GM19193 (cell line): ENCODE measurements around the gene SLC1A1.

Experiments
- POLR2A ChIP-seq: IDR thresholded peaks from 4 replicates; pipeline ENCODE4 v1.6.1; 2011; ENCODE audit not compliant: insufficient read depth, insufficient read length; ENCODE audit errors: extremely low read depth

SLC1A1 gene

DNA sequence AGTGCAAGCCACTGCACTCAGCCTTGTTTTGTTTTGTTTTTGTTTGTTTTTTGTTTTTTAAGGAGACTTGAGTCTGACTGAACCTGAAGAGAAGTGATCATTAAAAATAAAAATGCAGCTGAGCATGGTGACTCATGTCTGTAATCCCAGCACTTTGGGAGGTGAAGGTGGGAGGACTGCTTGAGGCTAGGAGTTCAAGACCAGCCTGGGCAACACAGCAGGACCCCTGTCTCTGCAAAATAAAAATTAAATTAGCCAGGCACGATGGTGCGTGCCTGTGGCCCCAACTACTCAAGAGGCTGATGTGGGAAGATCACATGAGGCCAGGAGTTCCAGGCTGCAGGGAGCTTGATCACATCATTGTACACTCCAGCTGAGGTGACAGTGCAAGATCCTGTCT lies 6.2 kb downstream of the SLC1A1 start:
- no peak for TF ChIP-seq POLR2A

DNA sequence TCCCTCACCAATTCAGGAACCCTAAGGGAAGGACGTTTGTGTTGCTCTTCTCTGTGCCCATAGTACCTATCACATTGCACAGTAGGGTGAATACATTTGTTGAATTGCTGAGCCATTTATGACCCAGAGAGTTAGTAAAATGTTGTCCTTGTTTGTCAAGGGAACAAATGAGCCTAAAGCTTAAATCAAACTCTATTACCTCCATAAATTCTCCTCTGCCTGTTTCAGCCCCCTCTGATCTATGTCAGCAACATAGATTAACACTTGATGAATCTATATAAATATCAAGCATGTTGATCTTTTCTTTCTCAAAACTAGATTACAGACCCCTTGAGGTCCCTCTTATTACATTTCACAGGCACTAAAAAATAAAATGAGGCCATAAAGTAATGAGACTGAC lies 7.1 kb downstream of the SLC1A1 start:
- no peak for TF ChIP-seq POLR2A

DNA sequence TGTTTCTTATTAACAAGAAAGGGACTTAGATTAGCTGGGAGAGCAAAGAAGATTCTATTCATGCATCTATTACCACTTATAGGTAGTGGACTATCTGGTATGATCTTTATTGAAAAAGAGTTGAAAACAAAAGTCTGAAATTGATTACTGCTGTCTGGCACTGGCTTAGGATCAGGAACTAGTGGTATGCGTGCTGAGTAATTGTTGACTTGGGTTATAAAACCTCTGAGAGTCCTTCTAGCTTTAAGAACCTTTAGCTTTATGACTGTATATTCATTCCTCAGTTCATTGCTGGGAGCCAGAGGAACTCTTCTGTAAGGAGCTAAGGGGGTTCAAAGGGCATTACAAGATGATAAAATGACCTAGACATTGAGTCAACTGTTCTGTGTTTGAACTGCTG lies 7.6 kb downstream of the SLC1A1 start:
- no peak for TF ChIP-seq POLR2A

DNA sequence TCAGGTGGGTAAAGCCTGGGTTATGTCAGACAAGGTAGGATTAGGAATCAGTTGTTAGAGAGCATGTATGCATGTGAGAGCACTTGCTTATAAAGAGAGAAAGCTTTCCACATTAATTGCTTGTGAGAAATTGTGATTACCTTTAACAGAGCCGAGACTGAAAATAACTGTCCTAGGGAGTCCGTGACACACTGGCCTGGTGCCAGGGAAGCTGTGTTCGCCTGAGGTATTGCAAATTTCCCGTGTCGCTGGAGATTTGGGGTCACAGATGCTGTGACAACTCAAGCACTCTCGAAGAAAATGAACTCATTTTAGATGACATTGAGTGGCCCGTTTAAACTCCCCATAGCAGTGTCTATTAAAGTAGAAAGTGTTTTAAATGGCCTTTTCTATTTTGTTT lies 9.6 kb downstream of the SLC1A1 start:
- TF ChIP-seq POLR2A = no peak

DNA sequence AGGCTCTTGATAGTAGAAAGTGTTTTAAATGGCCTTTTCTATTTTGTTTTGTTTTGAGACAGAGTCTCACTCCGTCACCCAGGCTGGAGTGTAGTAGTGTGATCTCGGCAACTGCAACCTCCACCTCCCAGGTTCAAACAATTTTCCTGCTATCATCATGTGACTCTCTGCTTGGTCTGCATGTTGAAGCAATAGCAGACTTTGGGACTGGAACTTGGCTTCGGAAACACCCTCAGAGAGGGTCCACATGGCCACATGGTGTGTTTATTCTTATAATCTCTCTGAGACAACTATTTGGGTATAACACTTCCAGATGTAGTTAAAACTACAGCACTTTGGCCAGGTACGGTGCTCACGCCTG lies 10.9 kb downstream of the SLC1A1 start:
- TF ChIP-seq POLR2A = no peak

DNA sequence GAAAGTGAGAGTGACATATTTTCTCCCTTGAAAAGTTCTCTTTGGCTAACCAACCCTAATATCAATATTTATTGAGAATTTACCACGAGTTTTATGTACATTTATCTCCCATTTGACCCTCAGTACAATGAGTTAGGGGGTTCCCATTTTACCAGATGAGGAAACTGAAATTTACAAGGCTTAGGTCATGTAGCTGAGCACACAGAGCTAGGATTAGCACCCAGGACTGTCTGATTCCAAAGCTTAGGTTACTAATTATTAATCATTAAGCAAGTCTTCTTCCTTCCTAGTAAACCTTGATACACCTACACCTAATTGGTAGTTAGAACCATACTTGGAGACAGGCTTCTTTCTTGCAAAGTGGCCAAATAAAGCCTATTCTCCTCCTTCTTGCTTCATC lies 12.2 kb downstream of the SLC1A1 start:
- no peak for TF ChIP-seq POLR2A

DNA sequence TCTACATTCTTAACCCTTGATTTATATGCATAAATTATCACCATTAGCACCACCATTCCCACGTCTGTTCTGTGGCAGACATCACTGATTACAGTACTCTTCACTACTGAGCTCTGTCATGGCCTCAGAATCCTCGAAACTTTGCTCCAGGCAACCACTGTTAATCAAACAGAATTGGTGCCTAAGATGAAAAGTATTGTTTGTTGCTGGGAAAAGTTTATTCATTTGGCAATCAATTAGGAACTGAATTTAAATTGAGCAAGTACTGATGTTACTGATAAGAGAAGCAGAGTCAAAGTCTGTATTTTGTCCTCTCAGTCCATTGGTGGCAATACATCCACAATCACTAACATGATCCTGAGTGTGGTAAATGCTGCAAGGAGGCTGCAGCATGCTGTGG lies 12.8 kb downstream of the SLC1A1 start:
- no peak for TF ChIP-seq POLR2A

DNA sequence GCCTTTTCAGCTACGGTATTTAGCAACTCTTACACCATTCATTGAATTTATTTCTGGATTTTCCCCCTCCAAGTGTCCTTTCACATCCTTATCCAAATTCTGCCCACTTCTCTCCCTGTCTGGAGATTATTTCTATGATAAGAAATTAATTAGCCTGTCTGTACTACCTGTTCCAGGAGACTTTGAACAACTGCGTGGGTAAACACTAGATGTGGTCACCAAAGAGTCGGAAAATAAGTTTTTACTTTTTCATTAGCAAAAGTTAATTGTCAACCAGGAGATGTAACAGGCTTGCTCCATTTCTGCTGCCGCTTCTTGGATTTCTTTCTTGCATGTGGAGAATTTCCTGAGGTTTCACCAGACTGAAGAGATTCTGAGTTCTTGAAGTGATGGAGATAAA lies 14.0 kb downstream of the SLC1A1 start:
- TF ChIP-seq POLR2A = no peak

DNA sequence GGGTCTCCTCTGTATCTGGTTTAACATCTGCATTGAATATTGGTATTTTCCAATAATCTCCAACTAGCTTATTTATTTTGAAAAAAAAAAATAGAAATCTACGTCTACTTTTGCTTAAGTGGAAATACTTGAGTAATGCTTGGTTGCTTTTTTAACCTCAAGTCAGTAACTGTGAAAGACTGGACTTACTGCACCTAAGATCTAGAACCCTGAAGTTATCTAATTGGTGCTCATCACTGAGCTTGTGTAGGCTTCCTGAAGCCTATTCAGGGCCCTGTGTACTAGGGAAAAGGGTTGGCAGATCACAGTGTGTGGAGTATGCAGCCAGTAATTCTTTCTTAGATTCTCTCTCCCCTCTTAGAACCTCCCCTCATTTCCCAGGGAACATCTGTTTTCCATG lies 16.2 kb downstream of the SLC1A1 start:
- no peak for TF ChIP-seq POLR2A

DNA sequence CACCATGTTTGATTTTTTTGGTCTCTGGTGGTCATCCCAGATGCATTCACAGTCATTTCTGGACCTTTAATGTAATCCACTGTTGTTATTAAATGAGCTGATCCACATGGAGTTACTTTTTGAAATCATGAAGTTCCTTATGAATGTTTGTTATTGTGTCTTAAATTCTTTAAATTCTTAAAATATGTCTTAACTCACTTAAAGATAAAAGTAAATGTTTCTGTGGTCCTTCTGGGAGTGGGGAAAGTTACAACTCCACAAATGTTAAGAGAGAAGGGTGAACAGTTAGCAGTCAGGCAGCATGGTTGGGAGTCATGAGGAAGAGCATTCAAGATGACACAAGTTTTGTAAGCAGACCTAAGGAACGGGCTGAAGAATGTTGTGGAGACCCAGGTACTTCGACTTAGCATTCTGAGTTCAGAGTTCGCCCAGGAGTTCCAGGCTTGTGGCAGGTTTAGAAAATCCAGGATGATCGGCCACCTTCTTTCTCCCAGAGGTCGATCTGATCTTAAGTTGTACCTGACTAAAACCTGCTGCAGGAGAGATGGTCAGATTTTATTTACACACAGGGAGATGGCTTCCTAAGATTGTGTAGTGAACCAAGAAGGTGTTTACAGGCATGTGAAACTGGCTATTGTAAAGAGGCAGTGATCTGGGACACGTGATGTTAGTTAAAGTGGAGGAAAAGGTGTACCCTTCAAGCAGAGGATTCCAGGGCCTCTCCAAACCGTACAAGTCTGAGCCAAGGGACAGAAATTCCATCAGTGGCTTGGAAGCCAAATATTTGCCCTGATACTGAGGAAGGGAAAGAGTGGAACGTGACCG lies 17.2 kb downstream of the SLC1A1 start:
- no peak for TF ChIP-seq POLR2A

DNA sequence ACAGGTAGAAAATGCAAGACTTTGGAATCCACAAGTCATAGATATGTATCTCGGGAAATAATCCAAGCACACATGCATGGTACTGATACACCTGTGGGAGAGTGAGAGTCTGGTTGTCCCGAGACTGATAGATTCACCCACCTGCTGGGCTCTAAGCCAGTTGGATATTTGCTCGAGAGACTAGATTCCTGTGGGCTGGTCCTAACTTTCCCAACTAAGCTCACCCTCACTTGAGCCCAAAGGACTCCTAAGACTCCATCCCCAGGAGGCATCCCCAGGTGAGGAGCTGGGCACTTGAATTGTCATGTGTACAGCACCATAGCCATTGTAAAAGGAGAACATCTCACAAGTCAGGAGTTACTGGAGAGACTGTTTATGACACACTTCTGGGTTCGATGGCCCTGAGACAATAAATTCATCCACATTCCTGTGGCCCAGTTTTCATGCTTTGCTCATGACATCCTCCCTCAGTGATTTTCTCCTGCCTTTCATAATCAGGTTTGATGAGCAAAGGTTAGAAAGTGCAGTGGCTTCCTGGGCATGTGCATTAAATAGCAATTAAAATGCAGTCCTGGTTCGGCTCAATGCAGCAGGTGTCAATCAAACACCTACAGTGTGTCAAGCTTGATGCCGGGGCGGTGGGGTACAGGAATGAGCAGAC lies 18.1 kb downstream of the SLC1A1 start:
- TF ChIP-seq POLR2A = no peak

DNA sequence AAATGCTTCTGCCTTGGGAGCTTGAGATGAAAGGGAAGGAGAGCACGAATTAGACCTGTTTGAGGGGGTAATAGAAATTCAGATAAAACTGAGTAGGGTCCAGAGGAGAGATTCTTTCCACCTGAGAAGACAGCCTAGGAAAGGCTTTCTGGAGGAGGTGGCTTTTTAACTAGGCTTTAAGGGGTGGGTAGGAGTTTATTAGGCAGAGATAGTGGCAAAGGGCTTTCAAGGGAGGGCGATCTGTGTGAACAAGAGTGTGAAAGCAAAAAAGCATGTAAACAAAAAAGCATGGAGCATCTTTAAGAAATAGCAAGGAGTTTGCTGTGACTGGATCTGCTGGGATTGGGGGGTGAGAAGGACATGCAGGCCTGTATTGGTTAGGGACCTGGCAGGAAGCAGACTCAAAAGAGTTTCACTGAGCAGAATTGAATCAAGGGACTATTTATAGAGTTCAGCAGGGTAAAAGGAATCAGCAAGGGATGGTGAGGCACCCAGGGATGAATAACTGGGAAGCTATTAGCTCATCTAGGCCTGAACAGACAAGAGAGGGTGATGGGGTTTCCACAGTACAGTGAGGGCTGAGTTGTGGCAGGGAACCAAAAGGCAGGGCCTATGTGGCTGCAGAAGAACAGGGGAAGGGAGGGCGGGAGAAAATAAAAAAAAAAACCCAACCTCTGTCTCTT lies 18.8 kb downstream of the SLC1A1 start:
- TF ChIP-seq POLR2A = no peak

DNA sequence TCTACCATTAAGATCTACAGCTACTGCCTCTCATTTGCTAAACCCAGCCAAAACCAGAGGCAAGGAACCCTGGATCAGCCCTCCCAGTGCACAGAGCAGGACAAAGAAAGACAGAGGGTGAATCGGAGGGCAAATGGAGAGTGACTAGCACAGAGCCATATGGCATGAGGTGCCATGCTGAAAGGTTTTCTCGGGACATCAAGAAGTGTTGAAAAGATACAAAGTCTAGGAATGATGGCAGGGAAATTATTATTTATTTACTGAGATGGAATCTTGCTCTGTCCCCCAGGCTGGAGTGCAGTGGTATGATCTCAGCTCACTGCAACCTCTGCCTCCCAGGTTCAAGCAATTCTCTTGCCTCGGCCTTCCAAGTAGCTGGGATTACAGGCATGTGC lies 19.3 kb downstream of the SLC1A1 start:
- TF ChIP-seq POLR2A = no peak

DNA sequence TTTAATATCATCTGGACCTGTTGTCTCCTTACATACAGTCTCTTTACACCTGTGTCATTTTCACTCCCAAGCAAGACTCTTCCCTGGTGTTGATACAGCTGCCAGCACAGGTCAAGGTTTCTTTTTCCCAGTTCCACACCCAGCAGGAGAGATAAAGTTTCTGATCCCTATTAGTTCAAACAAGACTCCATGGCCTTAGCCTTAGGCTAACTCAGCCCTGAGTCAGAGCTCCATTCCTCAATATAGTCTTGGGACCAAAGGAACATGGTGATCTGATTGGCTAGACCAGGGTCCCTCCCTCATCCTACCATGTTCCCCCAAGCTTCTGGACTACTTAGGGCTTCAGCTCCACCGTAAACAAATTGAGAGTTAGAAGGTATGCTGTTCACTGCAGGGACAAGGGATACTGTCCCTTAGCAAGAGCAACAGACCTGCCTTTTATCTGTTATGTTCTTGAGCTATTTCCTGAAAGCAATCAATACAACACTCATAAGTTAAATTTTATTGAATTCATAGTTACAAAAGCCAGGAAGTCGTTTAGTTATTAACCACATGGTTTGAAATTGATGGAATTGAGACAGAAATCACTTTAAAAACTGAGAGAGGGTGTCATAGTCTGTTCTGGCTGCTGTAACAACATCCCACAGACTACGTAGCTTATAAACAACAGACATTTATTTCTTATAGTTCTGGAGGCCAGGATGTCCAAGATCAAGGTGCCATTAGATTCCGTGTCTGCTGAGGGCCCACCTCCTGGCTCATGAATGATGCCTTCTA lies 20.5 kb downstream of the SLC1A1 start:
- TF ChIP-seq POLR2A = no peak

DNA sequence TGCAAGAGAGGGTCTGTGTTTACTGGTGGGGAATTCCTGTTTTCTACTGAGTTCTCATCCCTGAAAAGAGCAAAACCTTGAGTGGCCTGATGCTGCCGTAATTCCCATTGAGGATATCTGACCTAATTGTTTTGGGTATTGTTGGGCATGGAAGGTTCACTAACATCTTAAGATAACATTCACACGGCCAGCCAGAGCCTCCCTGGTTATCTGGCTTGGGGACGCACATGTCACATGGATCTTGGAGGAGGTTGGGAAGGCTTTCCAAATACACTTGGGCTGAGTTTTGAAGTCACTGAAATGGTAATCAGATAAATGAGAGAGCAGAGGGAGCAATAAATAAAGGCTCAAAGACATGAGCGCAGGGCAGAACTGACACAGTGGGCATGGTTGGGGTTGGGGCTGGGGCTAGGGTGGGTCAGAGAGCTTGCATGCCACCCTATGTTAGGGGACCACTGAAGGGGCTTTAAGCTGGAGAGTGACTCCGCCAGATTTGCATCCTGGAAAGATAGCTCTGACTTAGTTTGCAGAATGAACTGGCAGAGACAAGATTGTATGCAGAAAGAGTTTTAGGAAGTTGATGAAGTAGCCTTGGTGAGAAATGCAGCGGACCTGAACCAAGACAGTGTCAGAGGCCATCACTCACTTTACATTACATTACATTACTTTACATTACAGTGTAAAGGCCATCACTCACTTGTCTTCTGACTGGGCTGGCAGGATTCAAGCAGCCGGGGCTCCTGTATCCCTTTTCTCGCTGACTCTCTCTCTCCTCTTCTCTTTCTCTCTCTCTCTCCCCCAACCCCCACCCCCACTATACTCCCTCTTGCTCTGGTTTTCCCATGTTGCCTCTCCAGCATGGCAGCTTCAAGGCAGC lies 24.2 kb downstream of the SLC1A1 start:
- TF ChIP-seq POLR2A = no peak

DNA sequence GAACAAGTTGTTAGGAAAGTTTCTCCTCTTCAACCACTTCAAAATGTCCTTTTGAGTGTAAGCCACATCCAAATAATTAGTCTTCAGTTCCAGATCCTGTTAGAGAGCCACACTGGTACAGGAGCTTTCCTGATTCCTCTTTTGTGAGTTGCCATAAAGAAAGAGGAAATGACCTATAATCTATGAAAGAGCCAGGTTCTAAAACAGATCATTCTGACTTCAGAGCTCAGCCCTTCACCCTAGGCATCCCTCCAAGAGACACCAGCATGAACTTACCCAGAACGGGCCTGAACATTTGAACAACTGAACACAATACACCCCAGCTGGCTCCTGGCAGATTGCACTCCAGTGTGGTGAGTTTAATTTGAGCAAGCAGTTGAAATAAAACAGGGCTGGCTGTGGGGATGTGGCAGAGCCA lies 25.7 kb downstream of the SLC1A1 start:
- no peak for TF ChIP-seq POLR2A
